Fibroblast of peridontal ligament (primary cell): ENCODE results near the gene ADPGK.
"Not testable (repeated sequence)": the region's sequence is repeated elsewhere in the genome, so short reads cannot be mapped to it uniquely, and the experiment has no call there.

Experiments used
- DNase-seq: peaks from one replicate; pipeline ENCODE4 v3.0.0-alpha.2; 2010; ENCODE audit errors: extremely low read depth

Gene ADPGK

DNA sequence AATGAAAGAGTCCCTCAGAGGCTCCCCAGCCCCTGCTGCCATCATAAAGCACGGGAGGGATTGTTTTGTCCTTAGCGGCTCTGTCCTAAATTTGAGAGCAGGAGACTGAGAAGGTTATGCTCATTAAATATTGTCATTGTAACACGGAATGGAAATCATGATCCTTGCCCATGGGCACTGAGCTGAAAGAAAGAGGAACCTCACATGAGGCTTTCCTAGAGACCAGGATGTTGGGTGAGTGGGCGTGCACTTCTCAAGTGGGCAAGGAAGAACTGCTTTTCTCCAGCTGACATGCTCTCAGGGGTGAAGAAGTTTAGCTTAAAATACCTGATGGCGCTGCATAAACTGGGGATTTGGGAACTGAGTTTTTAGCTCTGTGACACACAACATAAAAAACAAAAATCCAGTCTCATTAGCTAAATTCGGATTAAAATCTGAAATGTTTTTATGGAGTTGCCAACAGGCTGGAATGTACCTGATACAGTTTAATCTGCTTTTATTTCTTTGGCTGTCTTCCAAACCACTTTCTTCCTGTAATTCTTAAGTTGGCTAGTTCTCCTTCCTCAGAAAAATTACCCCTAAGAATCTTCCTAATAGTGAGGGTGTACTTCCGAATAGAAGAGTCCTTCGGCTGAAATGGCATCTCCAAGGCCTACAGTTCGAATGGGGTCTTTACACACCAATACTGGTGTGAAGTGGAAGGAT is 31.7 kb downstream of the ADPGK start:
- no peak for DNase-seq

DNA sequence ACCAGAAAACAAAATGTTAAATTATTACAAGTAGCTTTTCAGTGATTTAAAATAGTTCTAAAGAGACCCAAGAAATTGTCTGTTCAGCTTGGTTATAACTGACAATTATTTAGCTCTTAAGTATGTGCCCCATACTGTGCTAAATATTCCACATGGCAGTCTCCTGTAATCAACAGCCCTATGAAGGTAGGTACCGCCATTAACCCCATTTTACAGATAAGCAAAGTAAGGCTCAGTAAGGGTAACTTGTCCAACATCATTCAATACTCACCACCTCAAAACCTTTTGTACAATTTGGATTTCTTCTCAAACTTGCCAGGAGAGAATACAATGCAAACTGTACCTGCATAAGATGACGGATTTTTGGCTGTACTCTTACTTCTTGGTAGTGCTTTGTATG is 33.9 kb downstream of the ADPGK start:
- DNase-seq = no peak

DNA sequence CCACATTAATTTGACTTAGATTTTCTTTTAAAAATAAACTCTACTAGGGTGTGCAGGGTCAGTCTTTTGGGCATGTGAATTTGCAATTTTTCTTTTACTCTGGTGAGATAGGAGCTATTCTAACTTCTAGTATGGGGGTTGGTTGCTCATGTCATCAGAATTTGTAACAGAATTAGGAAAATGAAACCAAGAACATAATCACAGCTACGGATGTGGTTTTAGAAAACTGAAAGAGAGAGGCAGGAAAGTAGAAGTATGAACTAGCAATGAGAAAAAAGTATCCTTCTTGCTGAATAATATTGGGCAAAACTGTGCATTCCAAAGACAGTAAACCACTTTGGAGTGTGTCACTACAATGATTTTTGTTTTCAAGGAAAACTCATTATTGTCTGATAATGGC is 43.3 kb downstream of the ADPGK start:
- DNase-seq = peak; percentile 69

DNA sequence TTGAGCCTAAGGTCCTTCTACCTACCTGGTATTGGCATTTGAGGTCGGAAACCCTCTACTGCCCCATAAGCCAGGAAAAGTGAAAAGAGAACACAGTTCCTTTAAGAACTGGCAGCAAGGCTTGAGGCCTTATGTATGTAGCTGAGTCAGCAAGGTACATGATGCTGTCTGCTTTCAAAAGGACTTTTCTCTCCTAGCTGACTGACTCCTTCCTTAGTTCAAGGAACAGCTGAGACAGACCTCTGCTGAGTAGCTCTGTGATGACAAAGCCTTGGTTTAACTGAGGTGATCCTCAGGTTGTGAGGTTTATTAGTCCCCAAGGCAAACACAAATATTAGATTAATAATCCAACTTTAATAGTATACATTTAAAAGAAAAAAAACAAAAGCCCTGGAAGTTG is 45.8 kb downstream of the ADPGK start:
- no peak for DNase-seq

DNA sequence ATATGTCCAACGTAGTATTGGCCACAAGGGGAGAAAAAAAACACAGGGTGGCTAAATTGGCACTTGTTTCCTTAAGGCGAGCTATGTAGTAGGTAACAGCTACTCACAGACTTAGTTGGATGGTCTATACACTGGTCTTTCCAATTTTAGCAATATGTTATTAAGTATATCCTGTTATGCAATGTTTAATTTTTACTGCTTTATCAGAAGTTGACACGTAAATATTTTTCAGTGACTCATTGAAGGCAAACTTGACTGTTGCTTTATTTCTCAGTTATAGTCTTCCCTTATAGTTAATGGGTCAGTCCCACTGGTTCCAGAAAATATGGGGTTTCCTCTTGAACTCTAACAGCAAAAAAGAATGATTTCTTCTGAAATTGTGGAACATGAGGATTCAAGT is 46.5 kb downstream of the ADPGK start:
- no peak for DNase-seq

DNA sequence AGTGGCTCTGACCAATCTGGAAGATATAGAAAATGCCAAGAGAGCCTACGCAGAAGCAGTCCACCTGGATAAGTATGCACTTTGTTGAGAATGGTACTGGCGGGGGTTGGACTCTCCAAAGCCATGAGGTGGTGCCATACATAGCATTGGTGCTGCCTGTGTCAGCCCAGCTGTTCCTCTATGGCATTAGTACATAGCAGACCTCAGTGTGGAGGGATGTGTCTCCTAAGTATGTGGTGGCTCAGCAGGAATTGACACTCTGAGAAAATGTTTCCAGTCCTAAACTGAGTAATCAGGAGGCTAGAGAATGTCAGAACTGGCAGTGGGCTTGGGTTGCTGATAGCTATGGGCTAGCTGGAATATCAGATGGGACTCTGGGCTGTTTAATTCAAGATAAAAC is 48.4 kb downstream of the ADPGK start:
- no peak for DNase-seq

DNA sequence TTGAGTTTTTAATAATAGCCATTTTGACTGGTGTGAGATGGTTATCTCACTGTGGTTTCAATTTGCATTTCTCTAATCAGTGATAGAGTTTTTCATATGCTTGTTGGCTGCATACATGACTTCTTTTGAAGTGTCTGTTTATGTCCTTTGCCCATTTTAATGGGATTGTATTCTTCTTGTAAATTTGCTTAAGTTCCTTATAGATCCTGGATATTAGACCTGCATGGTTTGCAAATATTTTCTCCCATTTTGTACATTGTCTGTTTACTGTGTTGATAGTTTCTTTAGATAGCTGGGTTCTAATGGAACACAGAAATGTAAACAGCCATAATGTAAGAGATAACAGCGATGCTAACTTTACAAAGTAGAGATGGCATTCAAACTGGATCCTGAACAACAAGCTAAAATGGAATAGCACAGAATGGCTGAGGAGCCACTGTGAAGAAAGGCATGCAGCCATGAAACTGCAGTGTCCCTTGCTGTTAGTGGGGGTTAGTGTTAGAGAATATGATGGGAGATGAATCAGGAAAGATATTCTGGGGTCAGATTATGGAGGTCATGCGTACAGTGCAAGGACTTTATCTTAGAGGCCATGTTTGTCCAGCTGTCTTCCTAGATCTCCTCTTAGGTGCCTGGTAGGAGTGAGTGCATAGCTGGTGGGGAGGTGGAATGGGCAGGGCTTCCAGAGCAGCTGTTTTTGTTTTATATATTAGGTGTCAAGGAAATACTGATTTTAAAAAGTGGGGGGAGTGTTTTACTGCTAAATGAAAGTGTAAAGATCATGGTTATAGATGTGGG is 49.4 kb downstream of the ADPGK start:
- no peak for DNase-seq

DNA sequence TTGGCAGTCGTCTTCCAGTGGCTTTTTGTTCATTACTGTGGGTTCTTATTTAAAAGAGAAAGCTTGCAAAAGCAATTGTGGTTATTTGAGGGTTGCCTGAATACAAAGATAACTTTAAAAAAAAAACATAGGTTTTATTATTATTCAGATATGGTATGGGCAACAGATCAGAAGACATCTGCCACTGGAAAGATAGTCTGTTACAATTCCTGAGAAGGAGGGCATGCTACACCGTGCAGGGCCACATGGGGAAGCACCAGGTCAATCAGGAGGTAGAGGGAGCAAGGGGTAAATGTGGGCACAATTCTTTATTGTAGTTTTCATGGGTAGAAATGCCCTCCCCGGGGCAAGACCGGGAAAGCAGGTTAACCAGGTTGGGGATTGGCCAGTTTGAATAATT is 51.0 kb downstream of the ADPGK start:
- DNase-seq = no peak

DNA sequence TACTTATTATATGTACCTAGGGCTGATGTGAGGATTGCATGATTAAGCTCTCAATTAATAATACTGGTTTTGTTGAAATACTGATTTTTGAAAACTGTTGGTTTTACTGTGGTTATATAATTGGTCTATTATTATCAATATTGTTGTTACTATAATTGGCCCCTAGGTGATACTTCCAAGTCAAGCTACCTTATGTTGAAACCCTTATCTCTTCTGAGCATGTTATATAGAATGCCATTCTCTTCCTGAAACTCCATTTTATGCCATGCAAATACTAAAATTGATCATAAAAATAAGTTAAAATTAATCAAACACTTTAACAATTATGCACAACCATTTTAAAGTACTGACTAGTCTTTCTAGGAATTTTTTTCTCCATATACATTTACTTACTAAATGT is 51.5 kb downstream of the ADPGK start:
- DNase-seq = no peak

DNA sequence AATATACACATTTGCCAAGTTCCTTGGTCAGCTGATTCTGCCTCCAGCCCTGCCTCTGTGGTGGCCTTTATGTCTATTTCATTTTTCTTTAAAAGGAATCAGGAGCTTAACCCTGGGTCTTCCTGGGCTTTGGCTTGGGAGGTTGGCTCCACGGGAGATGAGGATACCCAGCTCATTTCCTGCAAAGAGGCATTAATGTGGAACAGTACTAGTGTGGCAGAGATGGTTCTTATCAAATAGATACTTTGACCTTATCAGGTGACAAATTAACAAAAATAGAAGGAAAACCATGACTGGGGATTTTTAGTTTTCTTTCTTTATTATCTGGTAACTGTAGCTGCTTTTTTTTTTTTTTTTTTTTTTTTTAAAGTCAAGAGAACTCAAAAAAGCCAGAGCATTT is 54.7 kb downstream of the ADPGK start:
- no peak for DNase-seq

DNA sequence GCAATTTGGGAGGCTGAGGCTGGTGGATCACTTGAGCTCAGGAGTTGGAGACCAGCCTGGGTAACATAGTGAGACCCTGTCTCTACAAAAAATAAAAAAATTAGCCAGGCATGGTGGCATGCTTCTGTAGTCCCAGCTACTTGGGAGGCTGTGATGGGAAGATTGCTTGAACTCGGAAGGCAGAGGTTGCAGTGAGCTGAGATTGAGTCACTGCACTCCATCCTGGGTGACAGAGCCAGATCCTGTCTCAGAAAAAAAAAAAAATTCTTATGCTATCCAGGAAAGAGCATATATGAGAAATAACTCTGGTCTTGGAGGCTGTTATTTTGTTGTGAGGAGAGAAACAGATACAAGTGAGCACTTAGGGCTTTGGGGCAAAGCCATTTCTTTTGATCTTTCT is 55.3 kb downstream of the ADPGK start:
- not testable (repeated sequence) for DNase-seq

DNA sequence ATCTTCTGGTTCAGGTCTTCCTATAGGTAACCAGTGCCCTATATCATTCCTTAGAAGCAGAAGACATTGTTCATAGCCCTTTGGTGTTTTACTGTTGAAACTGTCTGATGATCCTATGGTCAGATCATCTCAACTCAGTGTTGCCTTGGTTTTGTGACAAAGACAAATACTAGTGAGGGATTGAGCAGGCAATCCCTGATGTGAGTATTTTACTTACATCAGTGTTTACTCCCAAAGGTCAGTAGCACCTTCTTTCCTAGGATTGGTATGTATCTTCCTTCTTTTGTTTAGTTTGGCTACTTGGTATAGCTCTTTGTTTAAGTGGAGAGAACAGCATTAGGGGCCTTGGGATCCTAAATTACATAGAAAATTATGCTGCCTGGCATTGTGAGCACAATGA is 56.4 kb downstream of the ADPGK start:
- DNase-seq = no peak

DNA sequence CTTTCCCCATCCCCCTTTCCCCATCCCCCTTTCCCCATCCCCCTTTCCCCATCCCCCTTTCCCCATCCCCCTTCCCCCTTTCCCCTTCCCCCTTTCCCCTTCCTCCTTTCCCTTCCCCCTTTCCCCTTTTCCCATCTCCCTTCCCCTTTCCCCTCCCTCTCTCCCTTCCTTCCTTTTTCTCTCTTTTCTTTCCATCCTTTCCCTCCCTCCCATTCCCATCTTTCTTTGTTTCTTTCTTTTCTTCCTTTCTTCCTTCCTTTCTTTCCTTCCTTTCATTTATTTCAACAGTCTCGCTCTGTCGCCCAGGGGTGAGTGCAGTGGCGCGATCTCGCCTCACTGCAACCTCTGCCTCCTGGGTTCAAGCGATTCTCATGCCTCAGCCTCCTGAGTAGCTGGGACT is 57.7 kb downstream of the ADPGK start:
- not testable (repeated sequence) for DNase-seq

DNA sequence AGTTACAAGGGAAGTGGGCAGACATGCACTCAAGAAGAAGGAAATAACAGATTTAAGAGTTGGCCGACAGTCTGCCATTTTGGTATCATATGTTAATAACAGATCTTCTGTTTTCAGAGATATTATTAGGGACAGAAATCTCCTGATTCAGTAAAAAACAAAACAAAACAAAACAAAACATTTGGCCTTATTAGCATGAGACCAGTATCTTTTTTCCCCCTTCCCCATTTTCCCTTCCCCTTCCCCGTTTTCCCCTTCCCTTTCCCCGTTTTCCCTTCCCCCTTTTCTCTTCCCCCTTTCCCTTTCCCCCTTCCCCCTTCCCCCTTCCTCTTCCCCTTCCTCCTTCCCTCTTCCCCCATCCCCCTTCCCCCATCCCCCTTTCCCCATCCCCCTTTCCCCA is 58.1 kb downstream of the ADPGK start:
- no peak for DNase-seq

DNA sequence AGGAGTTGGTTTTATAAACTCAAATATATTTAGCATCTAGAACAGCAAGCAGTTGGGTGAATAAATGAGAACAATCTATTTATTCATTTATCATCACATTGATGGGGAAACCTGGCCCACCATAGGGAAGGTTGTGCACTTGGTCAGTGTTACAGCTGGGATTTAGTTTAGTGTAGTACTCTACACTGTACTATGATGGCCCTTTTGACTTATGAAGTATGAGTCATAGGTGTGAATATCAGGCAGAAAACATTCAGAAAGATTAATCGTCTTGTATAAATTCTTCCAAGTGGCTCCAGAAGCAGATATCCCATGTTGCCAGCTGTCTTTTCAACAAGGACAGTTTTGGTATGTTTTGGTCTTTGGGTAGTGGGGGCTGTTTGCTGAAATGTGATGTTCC is 59.5 kb downstream of the ADPGK start:
- DNase-seq = no peak

DNA sequence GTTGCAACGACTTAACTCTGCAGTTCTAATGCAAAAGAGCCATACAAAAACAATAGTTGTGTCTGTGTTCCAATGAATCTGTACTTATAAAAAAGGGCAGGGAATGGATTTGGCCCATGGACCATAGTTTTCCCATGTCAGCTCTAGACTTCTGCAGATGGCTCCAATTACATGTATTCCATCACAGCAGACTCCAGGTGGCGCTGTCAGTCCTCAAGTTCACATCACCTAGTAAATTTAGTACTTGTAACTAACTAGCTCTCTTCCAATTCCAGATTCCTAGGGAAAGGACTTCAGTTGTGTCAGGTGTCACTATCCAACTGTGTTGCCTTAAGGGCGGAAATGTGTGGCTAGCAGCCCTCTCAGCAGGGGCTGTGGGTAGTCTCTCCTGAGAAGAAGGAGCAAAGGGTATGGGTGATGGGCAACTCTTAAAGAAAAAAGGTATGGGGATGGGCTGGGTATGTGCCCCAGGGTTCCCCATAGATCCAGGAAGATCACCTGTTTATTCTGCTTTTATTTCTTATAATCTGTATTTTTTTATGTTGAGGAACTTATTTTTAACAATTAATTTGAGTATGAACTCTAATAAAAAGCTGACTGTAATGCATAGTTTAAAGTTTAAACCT is 61.4 kb downstream of the ADPGK start:
- peak; percentile 92 for DNase-seq

DNA sequence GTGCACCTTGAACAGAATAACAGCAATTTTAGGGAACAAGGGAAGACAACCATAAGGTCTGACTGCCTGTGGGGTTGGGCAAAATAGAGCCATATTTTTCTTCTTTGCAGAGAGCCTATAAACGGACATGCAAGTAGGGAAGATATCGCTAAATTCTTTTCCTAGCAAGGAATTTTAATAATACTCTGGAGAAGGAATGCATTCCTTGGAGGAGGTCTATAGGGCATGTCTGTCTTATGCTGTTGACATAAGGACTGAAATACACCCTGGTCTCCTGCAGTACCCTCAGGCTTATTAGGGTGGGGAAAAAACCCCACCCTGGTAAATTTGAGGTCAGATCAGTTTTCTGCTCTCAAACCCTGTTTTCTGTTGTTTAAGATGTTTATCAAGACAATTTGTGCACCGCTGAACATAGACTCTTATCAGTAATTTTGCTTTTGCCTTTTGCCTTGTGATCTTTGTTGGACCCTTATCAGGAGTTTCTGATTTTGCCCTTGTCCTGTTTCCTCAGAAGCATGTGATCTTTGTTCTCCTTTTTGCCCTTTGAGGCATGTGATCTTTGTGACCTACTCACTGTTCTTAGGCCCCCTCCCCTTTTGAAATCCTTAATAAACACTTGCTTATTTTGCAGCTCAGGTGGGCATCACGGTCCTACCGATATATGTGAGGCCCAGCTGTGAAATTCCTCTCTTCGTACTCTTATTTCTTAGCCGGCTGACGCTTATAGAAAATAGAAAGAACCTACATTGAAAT is 74.8 kb downstream of the ADPGK start:
- not testable (repeated sequence) for DNase-seq

DNA sequence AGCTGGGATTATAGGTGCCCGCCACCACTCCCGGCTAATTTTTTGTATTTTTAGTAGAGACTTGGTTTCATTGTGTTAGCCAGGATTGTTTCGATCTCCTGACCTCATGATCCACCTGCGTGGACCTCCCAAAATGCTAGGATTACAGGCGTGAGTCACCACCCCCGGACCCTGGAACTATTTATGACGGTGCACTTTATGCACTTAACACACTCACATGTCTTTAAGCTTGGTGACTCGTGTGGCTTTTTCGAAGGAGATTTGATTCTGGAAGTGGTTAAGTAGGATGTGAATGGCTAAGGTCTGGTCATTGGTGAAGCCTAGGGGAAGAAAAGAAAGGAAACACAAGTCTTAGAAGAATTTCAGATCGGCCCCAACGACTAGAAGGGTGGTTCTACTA is 77.3 kb downstream of the ADPGK start:
- DNase-seq = peak; percentile 31
